Endodermal cell (in vitro differentiated cells): ENCODE results near the gene KLHDC9. TPM values are rescaled to one million over a fixed set of nuclear protein-coding genes. Genes with fewer than 3 reads are reported as not detected.

Experiments used
- DNase-seq: peaks from one replicate; pipeline ENCODE4 v3.0.0-alpha.2; 2017
- H3K27ac ChIP-seq: 2 replicates; pipeline ENCODE4 v1.5.1; 2013; ENCODE audit warnings: mild to moderate bottlenecking, low read depth, low read length, moderate library complexity
- H3K27me3 ChIP-seq: 2 replicates; pipeline ENCODE4 v1.6.1; 2013; ENCODE audit warnings: mild to moderate bottlenecking, low read length, moderate library complexity; ENCODE audit not compliant: insufficient read depth, control insufficient read depth, poor library complexity, severe bottlenecking
- H3K36me3 ChIP-seq: 2 replicates; pipeline ENCODE4 v1.7.0; 2013; ENCODE audit warnings: mild to moderate bottlenecking, low read length, moderate library complexity; ENCODE audit not compliant: control insufficient read depth, insufficient read depth
- H3K4me1 ChIP-seq: one replicate; pipeline ENCODE4 v1.7.0; 2013; ENCODE audit warnings: low read length; ENCODE audit not compliant: control insufficient read depth, insufficient read depth
- H3K4me3 ChIP-seq: 2 replicates; pipeline ENCODE4 v1.5.1; 2013; ENCODE audit warnings: mild to moderate bottlenecking, low read length, moderate library complexity
- H3K9ac ChIP-seq: 2 replicates; pipeline ENCODE4 v1.6.1; 2013; ENCODE audit warnings: mild to moderate bottlenecking, low read length, moderate library complexity; ENCODE audit not compliant: poor library complexity, severe bottlenecking; ENCODE audit errors: extremely low read depth
- H3K9me3 ChIP-seq: 2 replicates; pipeline ENCODE4 v1.6.1; 2013; ENCODE audit warnings: mild to moderate bottlenecking, low read length, moderate library complexity; ENCODE audit not compliant: control insufficient read depth
- H3K27ac Mint-ChIP-seq: 2 replicates; pipeline ENCODE4 v1.8.0; 2020; ENCODE audit warnings: mixed read lengths
- H3K27me3 Mint-ChIP-seq: 2 replicates; pipeline ENCODE4 v1.8.0; 2021; ENCODE audit warnings: mild to moderate bottlenecking, mixed read lengths; ENCODE audit not compliant: insufficient read depth
- H3K36me3 Mint-ChIP-seq: 2 replicates; pipeline ENCODE4 v1.8.0; 2020; ENCODE audit warnings: low read depth, mixed read lengths
- H3K4me1 Mint-ChIP-seq: 2 replicates; pipeline ENCODE4 v1.8.0; 2020; ENCODE audit warnings: mixed read lengths
- H3K4me3 Mint-ChIP-seq: 2 replicates; pipeline ENCODE4 v1.8.0; 2020; ENCODE audit warnings: mild to moderate bottlenecking, moderate library complexity, mixed read lengths
- H3K9me3 Mint-ChIP-seq: 2 replicates; pipeline ENCODE4 v1.8.0; 2020; ENCODE audit warnings: mild to moderate bottlenecking, mixed read lengths
- CTCF ChIP-seq: fragments of 200-600 bp; sonication (generic); conservative IDR thresholded peaks from 2 replicates; pipeline ENCODE4 v1.5.0; 2021; ENCODE audit warnings: antibody characterized with exemption, mild to moderate bottlenecking
- WGBS, 2 experiments: methylation state at CpG; one replicate each; pipeline versions ENCODE4 v1.1.5 to v1.1.7; 2013; ENCODE audit warnings: missing lambda C conversion rate in 2 of 2, mixed read lengths in 1 of 2; ENCODE audit not compliant: insufficient coverage in 1 of 2, insufficient read length in 1 of 2; 5-methylcytosine and 5-hydroxymethylcytosine counted together
- total RNA-seq, 2 donors: library from RNA; stranded (reverse); fragmentation: NEBNext Ultra II Directional in 1 of 2; extraction: Animal tissue kit (Norgen Biotek cat#: 25700) in 1 of 2; gene quantifications; 2 replicates in 1 of 2; 3 replicates in 1 of 2; pipeline ENCODE4 v1.2.1, GENCODE V29; 2021

KLHDC9 gene
- total RNA-seq, 2 donors from 2014 or later: 14.6 to 25.4 TPM

GRCh38 chr1:161138431-161138830, 40.3 kb downstream of the KLHDC9 start:
- Histone ChIP-seq H3K9ac (no peak overlapping the region), H3K9me3 (no peaks in the 10 kb centered on the region), H3K27me3 (no peaks in the 10 kb centered on the region), H3K36me3 (no peaks in the 10 kb centered on the region), H3K4me1 (no peaks in the 10 kb centered on the region), H3K27ac (no peak overlapping the region), H3K4me3 (no peak overlapping the region)
- Mint-ChIP-seq H3K27me3 (no peaks in the 10 kb centered on the region), H3K9me3 (no peaks in the 10 kb centered on the region), H3K36me3 (peaks cover 4% of the 10 kb centered on the region), H3K27ac (no peak overlapping the region), H3K4me1 (no peaks in the 10 kb centered on the region), H3K4me3 (no peak overlapping the region)
- no peak for DNase-seq
- 95 to 100% methylated on average over 1 of the region's 1 CpG for WGBS, 2 experiments
- no peak for TF ChIP-seq CTCF

GRCh38 chr1:161139766-161140165, 41.6 kb downstream of the KLHDC9 start:
- H3K27ac Mint-ChIP-seq: no peak overlapping the region
- Histone ChIP-seq H3K9ac (no peak overlapping the region), H3K27me3 (no peaks in the 10 kb centered on the region), H3K4me1 (no peaks in the 10 kb centered on the region), H3K4me3 (no peak overlapping the region), H3K9me3 (no peaks in the 10 kb centered on the region), H3K36me3 (no peaks in the 10 kb centered on the region), H3K27ac (no peak overlapping the region)
- H3K9me3 Mint-ChIP-seq: no peaks in the 10 kb centered on the region
- DNase-seq: peak; percentile 74
- H3K27me3 Mint-ChIP-seq: no peaks in the 10 kb centered on the region
- TF ChIP-seq CTCF: peak; percentile 81
- H3K36me3 Mint-ChIP-seq: peaks cover 4% of the 10 kb centered on the region
- no peaks in the 10 kb centered on the region for H3K4me1 Mint-ChIP-seq
- no peak overlapping the region for H3K4me3 Mint-ChIP-seq
- 100% methylated on average over 1 of the region's 1 CpG; no CpG with 5 or more reads in 1 of the 2 experiments for WGBS, 2 experiments

GRCh38 chr1:161140755-161141400, 42.7 kb downstream of the KLHDC9 start:
- no peak for DNase-seq
- TF ChIP-seq CTCF: no peak
- Histone ChIP-seq H3K9ac (no peak overlapping the region), H3K27me3 (no peaks in the 10 kb centered on the region), H3K9me3 (no peaks in the 10 kb centered on the region), H3K4me3 (no peak overlapping the region), H3K4me1 (no peaks in the 10 kb centered on the region), H3K36me3 (no peaks in the 10 kb centered on the region), H3K27ac (no peak overlapping the region)
- 96 to 100% methylated on average over 18 to 29 of the region's 29 CpGs for WGBS, 2 experiments
- H3K9me3 Mint-ChIP-seq: no peaks in the 10 kb centered on the region
- H3K27ac Mint-ChIP-seq: no peak overlapping the region
- H3K36me3 Mint-ChIP-seq: no peaks in the 10 kb centered on the region
- H3K27me3 Mint-ChIP-seq: no peaks in the 10 kb centered on the region
- H3K4me1 Mint-ChIP-seq: no peaks in the 10 kb centered on the region
- no peak overlapping the region for H3K4me3 Mint-ChIP-seq
